Mesothelial cell of epicardium (in vitro differentiated cells): Measurements from ENCODE around the gene CFAP73. TPM values are rescaled to one million over a fixed set of nuclear protein-coding genes. Genes with fewer than 3 reads are reported as not detected.

Source experiments
- DNase-seq, 2 experiments: peaks; one replicate each; pipeline ENCODE4 v3.0.0; 2021; ENCODE audit warnings: low spot score in 2 of 2; ENCODE audit not compliant: unreplicated experiment in 2 of 2
- H3K27ac Mint-ChIP-seq: 2 replicates; pipeline ENCODE4 v1.8.0; 2021; ENCODE audit warnings: mixed read lengths
- H3K27me3 Mint-ChIP-seq: 2 replicates; pipeline ENCODE4 v1.8.0; 2021; ENCODE audit warnings: low read depth, mixed read lengths
- H3K36me3 Mint-ChIP-seq: 2 replicates; pipeline ENCODE4 v1.8.0; 2021; ENCODE audit warnings: mixed read lengths
- H3K4me1 Mint-ChIP-seq: 2 replicates; pipeline ENCODE4 v1.8.0; 2021; ENCODE audit warnings: mixed read lengths
- H3K4me3 Mint-ChIP-seq: 2 replicates; pipeline ENCODE4 v1.8.0; 2021; ENCODE audit warnings: mild to moderate bottlenecking, moderate library complexity, mixed read lengths
- H3K9me3 Mint-ChIP-seq: 2 replicates; pipeline ENCODE4 v1.8.0; 2021; ENCODE audit warnings: mixed read lengths
- CTCF ChIP-seq: fragments of 200-600 bp; sonication (generic); IDR thresholded peaks from one replicate; pipeline ENCODE4 v1.5.0; 2021; ENCODE audit warnings: antibody characterized with exemption; ENCODE audit not compliant: unreplicated experiment
- total RNA-seq: library from RNA; stranded (reverse); gene quantifications from 3 replicates; pipeline ENCODE4 v1.2.1, GENCODE V29; 2021

CFAP73 gene
- total RNA-seq, 1 donor from 2014 or later, result not detected

DNA sequence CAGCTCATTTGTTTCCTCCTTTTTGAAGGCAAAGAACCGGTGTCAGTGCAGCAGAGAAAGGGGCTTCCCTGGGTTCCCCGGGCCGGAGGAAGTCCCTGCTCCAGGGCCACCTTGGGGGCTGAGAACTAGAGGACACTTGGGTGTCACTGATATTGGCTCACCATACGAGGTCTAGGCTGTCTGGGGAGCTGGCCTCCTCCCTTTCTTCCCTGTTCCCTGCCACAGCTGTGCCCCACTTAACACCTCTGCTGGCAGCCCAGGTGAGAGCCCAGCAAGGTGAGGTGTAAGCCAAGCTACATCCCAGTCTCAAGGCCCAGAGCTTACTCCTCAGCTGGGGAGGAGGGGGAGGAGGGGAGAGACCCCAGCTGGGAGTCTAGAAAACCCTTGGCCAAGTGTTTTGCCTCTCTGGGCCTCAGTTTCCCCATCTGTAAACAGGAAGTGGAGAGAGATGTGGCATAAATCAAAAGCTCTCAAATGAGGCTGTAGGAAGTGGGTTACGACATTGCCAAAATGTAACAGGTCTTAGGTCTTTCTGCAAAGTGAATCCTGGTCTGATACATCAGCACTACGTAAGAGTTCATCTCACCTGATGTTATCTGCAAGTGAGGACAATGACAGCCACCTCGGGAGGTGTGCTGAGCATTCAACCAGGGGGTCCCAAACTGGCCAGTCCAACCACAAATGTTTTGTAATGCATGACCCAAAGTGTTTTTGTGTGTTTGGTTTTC is 39.5 kb upstream of the CFAP73 start:
- H3K36me3 Mint-ChIP-seq, result no peaks in the 10 kb centered on the region
- peaks cover 48% of the 10 kb centered on the region for H3K27me3 Mint-ChIP-seq
- H3K9me3 Mint-ChIP-seq, result no peaks in the 10 kb centered on the region
- no peaks in the 10 kb centered on the region for H3K4me1 Mint-ChIP-seq
- no peak for DNase-seq
- H3K27ac Mint-ChIP-seq, result no peak overlapping the region
- no peak overlapping the region for H3K4me3 Mint-ChIP-seq
- no peak for TF ChIP-seq CTCF

DNA sequence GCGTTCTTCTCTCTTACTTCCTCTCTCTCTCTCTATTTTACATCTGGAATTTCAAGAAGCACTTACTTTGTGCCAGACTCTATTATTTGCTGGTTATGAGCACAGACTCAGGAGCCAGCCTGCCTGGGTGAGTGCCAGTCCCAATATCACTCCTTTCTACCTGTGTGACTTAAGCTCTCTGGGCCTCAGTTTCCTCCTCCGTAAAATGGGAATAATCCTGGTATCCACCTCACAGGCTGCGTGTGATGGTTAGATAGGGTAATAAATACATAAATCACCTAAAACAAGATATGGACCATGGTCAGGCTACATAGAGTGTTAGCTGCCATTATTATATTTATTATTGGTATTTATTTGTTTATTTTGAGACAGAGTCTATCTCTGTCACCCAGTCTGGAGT is 38.3 kb upstream of the CFAP73 start:
- no peak for TF ChIP-seq CTCF
- H3K27me3 Mint-ChIP-seq, result peaks cover 39% of the 10 kb centered on the region
- H3K36me3 Mint-ChIP-seq, result no peaks in the 10 kb centered on the region
- DNase-seq, result no peak
- no peaks in the 10 kb centered on the region for H3K9me3 Mint-ChIP-seq
- H3K4me1 Mint-ChIP-seq, result no peaks in the 10 kb centered on the region
- no peak overlapping the region for H3K4me3 Mint-ChIP-seq
- H3K27ac Mint-ChIP-seq, result no peak overlapping the region

- H3K4me1 Mint-ChIP-seq, result no peaks in the 10 kb centered on the region
- no peak overlapping the region for H3K4me3 Mint-ChIP-seq
- no peak overlapping the region for H3K27ac Mint-ChIP-seq
- peaks cover 31% of the 10 kb centered on the region for H3K27me3 Mint-ChIP-seq
- no peak for DNase-seq
- TF ChIP-seq CTCF, result no peak
- no peaks in the 10 kb centered on the region for H3K36me3 Mint-ChIP-seq
- no peaks in the 10 kb centered on the region for H3K9me3 Mint-ChIP-seq
These were observed 37.3 kb upstream of the CFAP73 start for GRCh38 chr12:113112043-113112899.

- H3K9me3 Mint-ChIP-seq, result no peaks in the 10 kb centered on the region
- no peaks in the 10 kb centered on the region for H3K4me1 Mint-ChIP-seq
- peaks cover 28% of the 10 kb centered on the region for H3K27me3 Mint-ChIP-seq
These were observed 36.1 kb upstream of the CFAP73 start for GRCh38 chr12:113113397-113113796.

More at GRCh38 chr12:113113397-113113796, 36.1 kb upstream of the CFAP73 start:
- Mint-ChIP-seq H3K36me3 (no peaks in the 10 kb centered on the region), H3K4me3 (no peak overlapping the region), H3K27ac (no peak overlapping the region)
- TF ChIP-seq CTCF, result no peak
- DNase-seq, result no peak
